GM13977 (cell line): ENCODE results near the gene MID2.

Experiments used
- DNase-seq: peaks from one replicate; pipeline ENCODE4 v3.0.0; 2012; ENCODE audit warnings: low spot score
- in situ Hi-C: fragments of 300-500 bp; cut with MboI; formaldehyde crosslinking; loops from one replicate; pipeline ENCODE4 v1.12.0; 2022; ENCODE audit warnings: low sequenced_read_pairs, low pct_unique_long_range_greater_than_20kb, mixed read lengths, inconsistent platforms; ENCODE audit not compliant: unreplicated experiment
- TF ChIP-seq, protein P1 (sequence below): IDR thresholded peaks from 2 replicates; pipeline ENCODE4 v1.5.1; 2012; ENCODE audit warnings: mild to moderate bottlenecking, control low read depth; ENCODE audit not compliant: insufficient read depth; ENCODE audit errors: extremely low read depth, missing control alignments

The MID2 gene, protein sequence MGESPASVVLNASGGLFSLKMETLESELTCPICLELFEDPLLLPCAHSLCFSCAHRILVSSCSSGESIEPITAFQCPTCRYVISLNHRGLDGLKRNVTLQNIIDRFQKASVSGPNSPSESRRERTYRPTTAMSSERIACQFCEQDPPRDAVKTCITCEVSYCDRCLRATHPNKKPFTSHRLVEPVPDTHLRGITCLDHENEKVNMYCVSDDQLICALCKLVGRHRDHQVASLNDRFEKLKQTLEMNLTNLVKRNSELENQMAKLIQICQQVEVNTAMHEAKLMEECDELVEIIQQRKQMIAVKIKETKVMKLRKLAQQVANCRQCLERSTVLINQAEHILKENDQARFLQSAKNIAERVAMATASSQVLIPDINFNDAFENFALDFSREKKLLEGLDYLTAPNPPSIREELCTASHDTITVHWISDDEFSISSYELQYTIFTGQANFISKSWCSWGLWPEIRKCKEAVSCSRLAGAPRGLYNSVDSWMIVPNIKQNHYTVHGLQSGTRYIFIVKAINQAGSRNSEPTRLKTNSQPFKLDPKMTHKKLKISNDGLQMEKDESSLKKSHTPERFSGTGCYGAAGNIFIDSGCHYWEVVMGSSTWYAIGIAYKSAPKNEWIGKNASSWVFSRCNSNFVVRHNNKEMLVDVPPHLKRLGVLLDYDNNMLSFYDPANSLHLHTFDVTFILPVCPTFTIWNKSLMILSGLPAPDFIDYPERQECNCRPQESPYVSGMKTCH

DNA sequence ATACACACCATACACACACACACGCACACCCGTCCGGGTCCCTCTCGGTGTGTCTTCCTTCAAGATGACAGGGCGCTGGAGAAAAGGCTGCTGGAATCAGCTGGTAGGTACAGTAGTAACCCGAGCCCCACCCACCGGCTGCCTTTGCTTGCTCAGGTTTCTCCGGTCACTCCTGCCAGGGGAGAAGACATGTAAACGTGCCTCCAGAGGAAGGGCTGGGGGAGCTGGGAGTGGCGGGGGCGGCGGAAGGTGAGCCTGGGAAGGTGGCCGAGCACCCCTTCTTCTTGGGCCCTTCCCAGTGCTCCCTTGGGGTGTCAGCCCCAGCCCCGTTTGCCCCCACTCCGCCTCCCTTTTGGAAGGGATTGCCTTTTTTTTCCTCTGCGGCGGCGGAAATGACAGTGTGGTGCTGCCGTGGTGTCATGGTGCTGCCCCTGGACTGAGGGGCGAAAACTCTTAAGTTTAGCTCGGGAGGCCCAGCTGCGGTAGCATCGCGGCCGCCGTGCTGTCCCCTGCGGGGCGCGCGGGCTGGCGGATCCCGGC lies at the start of gene MID2:
Gene MID2 (plus strand): TSS at position 169 of the 540 bp plus-strand sequence. CDS start 561 bp downstream, outside the sequence.
- in situ Hi-C loops, result no loop called here
- DNase-seq, result peak; percentile 16

DNA sequence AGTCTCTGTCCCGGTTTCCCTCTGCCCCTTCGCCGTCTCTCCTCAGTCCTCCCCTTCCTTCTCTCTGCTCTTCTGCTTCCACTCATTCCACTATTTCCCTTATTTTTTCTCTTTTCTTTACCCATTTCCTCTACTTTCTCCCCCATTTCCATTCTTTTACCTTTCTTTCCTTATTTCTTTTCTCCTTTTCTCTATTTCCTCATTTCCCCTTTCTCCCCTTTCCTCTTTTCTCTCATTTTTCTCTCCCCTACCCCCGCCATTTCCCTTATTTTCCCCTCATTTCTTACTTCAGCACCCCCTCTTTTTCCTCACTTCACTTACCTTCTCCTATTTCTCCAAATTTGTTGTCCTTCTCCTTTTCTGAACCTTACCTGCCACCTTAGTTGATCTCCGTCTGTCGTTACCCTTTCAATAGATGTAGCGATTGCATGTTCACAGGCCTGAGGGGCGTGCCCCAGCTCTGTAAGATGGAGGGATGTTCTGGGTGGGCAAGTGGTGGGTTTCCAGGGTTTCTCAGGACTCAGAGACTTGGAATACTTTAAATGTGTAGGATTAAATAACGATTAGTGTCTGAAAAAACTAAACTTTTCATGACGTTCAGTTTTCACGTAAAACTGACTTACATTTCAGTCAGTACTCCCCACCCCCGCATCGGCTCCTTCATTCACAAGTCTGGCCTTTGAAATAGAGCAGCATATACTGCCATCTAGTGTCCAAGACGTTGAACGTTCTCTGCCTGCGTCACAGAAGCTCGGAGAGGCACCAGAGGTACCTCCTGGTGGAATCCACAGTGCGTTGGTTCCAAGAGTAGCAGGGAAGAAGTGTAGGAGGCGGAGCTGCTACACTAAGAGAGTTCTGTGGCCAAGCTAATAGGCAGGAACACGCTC lies 48.8 kb upstream of the MID2 start:
- TF ChIP-seq, protein P1, sequence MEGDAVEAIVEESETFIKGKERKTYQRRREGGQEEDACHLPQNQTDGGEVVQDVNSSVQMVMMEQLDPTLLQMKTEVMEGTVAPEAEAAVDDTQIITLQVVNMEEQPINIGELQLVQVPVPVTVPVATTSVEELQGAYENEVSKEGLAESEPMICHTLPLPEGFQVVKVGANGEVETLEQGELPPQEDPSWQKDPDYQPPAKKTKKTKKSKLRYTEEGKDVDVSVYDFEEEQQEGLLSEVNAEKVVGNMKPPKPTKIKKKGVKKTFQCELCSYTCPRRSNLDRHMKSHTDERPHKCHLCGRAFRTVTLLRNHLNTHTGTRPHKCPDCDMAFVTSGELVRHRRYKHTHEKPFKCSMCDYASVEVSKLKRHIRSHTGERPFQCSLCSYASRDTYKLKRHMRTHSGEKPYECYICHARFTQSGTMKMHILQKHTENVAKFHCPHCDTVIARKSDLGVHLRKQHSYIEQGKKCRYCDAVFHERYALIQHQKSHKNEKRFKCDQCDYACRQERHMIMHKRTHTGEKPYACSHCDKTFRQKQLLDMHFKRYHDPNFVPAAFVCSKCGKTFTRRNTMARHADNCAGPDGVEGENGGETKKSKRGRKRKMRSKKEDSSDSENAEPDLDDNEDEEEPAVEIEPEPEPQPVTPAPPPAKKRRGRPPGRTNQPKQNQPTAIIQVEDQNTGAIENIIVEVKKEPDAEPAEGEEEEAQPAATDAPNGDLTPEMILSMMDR, result peak; percentile 82
- peak; percentile 85 for DNase-seq
- in situ Hi-C loops, result loop anchor here (5.0 kb wide), 1 partner anchor 120 kb away; no protein-coding TSS in a partner anchor

More for the DNA sequence above, at the start of gene MID2:
- TF ChIP-seq, protein P1, result no peak

DNA sequence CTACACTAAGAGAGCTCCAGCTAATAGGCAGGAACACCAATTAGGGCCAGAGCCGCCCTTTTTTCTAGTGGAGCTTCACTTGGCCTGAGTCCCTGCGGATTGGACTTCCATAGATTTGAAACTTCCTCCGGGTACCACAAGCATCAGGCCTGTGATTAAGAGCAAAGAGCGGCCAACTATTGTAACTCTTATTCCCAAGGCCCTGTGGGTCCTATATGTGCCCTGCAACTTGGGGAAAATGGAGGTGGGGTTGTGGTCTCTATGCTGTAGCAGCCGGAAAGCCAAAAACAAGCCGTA lies 48.2 kb upstream of the MID2 start, which contains the start of gene NCBP2L:
Gene NCBP2L (plus strand): TSS at position 198 of the 297 bp plus-strand sequence. CDS start 16,488 bp downstream, outside the sequence.
- TF ChIP-seq, protein P1, result no peak
- in situ Hi-C loops, result loop anchor here (5.0 kb wide), 1 partner anchor 120 kb away; no protein-coding TSS in a partner anchor
- DNase-seq, result no peak

DNA sequence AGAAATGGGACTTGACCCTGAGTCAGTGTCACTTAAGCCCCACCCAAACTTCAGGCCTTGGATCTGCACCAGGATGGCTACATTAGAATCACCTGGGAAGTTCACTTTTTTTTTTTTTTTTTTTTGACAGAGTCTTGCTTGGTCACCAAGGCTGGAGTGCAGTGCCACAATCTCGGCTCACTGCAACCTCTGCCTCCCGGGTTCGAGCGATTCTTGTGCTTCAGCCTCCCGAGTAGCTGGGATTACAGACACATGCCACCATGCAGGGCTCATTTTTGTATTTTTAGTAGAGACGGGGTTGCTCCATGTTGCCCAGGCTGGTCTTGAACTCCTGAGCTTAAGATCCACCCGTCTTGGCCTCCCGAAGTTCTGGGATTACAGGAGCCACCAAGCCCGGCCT lies 45.1 kb upstream of the MID2 start:
- TF ChIP-seq, protein P1, result no peak
- no peak for DNase-seq
- in situ Hi-C loops, result no loop called here

DNA sequence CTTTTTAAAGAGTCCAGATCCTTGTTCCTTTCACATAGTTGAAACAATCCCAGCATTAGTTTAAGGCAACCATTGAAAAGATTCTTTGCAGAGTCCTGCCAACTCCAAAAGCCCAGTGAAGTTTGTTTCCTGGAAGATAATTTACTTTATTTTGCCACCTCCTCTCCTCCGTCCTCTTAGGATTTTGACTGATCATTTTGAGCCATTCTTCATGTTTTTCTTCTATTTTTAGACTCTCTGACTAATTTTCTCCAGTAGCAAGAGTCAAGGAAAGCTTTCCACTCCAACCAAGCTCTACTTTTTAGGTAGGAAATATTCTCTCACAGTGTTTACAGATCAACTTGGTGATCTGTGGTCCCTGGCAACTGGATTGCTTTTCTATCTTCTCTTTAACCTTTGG lies 37.8 kb upstream of the MID2 start:
- no peak for DNase-seq
- in situ Hi-C loops, result no loop called here
- TF ChIP-seq, protein P1, result no peak

DNA sequence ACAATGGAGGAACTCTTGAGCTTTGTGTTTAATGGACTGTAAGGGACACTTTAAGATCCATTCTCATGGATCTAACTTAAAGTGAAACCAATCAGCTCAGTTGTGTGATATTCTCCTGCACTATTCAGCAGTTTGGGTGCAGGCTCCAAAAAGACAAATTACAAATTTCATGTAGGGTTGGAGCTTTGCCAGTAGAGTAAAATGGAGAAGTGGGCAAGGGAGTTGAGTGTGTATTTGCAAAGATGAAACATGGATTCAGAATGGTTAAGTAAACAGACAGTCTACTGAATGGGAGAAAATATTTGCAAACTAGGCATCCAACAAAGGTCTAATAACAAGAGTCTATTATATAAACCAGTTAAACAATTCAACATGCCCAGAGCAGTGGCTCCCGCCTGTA lies 21.2 kb upstream of the MID2 start:
- TF ChIP-seq, protein P1, result no peak
- in situ Hi-C loops, result no loop called here
- DNase-seq, result no peak
